Lower leg skin (tissue), 3 donors: ENCODE measurements around the gene NSG2.

Experiments
- POLR2A ChIP-seq, 2 donors: fragments of 450-650 bp; IDR thresholded peaks; one replicate each; pipeline ENCODE4 v1.6.1; 2016 to 2017; ENCODE audit warnings: antibody characterized with exemption in 2 of 2, mild to moderate bottlenecking in 1 of 2, moderate library complexity in 1 of 2
- TF ChIP-seq, protein P1 (sequence below), 3 donors: fragments of 450-650 bp; IDR thresholded peaks; one replicate each; pipeline ENCODE4 v1.5.1; 2016; ENCODE audit warnings: antibody characterized with exemption in 3 of 3, mild to moderate bottlenecking in 3 of 3, moderate library complexity in 2 of 3

DNA sequence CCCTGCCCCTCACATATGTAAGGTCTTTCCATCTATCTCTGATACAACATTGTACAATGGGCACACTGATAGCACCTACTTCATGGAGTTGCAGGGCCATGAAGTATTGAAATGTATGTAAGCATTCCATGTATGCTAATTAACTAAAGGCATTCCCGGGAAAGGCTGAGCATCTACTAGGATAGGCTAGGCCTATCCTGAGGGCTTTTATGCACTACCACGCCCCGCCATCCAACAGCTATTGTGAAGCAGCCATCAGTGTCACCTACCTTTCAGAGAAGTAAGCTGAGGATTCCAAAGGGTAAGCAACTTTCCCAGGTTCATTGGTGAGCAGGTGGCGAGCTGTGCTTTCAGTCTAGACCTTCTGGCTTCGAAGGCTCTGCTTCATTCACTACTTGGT is 47.6 kb downstream of the NSG2 start:
- TF ChIP-seq, protein P1, sequence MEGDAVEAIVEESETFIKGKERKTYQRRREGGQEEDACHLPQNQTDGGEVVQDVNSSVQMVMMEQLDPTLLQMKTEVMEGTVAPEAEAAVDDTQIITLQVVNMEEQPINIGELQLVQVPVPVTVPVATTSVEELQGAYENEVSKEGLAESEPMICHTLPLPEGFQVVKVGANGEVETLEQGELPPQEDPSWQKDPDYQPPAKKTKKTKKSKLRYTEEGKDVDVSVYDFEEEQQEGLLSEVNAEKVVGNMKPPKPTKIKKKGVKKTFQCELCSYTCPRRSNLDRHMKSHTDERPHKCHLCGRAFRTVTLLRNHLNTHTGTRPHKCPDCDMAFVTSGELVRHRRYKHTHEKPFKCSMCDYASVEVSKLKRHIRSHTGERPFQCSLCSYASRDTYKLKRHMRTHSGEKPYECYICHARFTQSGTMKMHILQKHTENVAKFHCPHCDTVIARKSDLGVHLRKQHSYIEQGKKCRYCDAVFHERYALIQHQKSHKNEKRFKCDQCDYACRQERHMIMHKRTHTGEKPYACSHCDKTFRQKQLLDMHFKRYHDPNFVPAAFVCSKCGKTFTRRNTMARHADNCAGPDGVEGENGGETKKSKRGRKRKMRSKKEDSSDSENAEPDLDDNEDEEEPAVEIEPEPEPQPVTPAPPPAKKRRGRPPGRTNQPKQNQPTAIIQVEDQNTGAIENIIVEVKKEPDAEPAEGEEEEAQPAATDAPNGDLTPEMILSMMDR (IDR thresholded peaks at IDR 0.05), result no peak
- no peak for TF ChIP-seq POLR2A (IDR thresholded peaks at IDR 0.05)
